ENCODE data around the gene TMEM53.
A peak's percentile ranks its signal among the peaks of the same experiment; 100 is the strongest.
"Not testable (repeated sequence)": the region's sequence is repeated elsewhere in the genome, so short reads cannot be mapped to it uniquely, and the experiment has no call there.

The TMEM53 gene

GRCh38 chr1:44674113-44675000 lies at the start of gene TMEM53, which contains the start of gene ARMH1:
Gene TMEM53 (minus strand): TSS chr1:44674481. CDS start chr1:44674391, 90 bp downstream.
Gene ARMH1 (plus strand): TSS chr1:44674714. CDS start chr1:44689698, 14,984 bp downstream.
- peak; percentile 99 for DNase-seq

GRCh38 chr1:44723496-44724295 lies 49.4 kb upstream of the TMEM53 start:
- no peak for DNase-seq

- no peak for DNase-seq
These were observed 48.8 kb upstream of the TMEM53 start for GRCh38 chr1:44723064-44723463.

GRCh38 chr1:44721485-44722361 lies 47.4 kb upstream of the TMEM53 start:
- peak; percentile 95 to 97 for DNase-seq

GRCh38 chr1:44720281-44720680 lies 46.0 kb upstream of the TMEM53 start:
- no peak for DNase-seq

GRCh38 chr1:44719318-44719717 lies 45.0 kb upstream of the TMEM53 start:
- no peak for DNase-seq

- DNase-seq, result no peak
These were observed 43.8 kb upstream of the TMEM53 start for GRCh38 chr1:44718091-44718490.

- DNase-seq, result no peak
These were observed 43.4 kb upstream of the TMEM53 start for GRCh38 chr1:44717653-44718052.

- DNase-seq, result no peak
These were observed 42.9 kb upstream of the TMEM53 start for GRCh38 chr1:44717156-44717555.

- DNase-seq, result peak; percentile 50 to 55
These were observed 40.8 kb upstream of the TMEM53 start for GRCh38 chr1:44714944-44715571.

- DNase-seq, result no peak
These were observed 40.3 kb upstream of the TMEM53 start for GRCh38 chr1:44714532-44714931.

- DNase-seq, result peak; percentile 25 to 50
These were observed 39.1 kb upstream of the TMEM53 start for GRCh38 chr1:44713321-44713781.

- DNase-seq, result peak; percentile 5 to 29
These were observed 33.9 kb upstream of the TMEM53 start for GRCh38 chr1:44707959-44708831.

- DNase-seq, result no peak
These were observed 33.0 kb upstream of the TMEM53 start for GRCh38 chr1:44707112-44707881.

- DNase-seq, result no peak
These were observed 31.7 kb upstream of the TMEM53 start for GRCh38 chr1:44705938-44706337.

- no peak for DNase-seq
These were observed 31.2 kb upstream of the TMEM53 start for GRCh38 chr1:44705470-44705869.

- DNase-seq, result no peak
These were observed 26.9 kb upstream of the TMEM53 start for GRCh38 chr1:44701141-44701573.

- no peak for DNase-seq
These were observed 26.3 kb upstream of the TMEM53 start for GRCh38 chr1:44700573-44700972.

- DNase-seq, result not testable (repeated sequence)
These were observed 25.1 kb upstream of the TMEM53 start for GRCh38 chr1:44699375-44699774.

GRCh38 chr1:44698138-44698537 lies 23.9 kb upstream of the TMEM53 start:
- no peak for DNase-seq

Data from SHP77 (cell line).